Inflammatory macrophage (primary cell): ENCODE data around the gene ADAM23.

Experiments used
- DNase-seq, 2 donors: peaks; one replicate each; pipeline ENCODE4 v3.0.0-alpha.2; 2020 to 2022

Gene ADAM23

DNA sequence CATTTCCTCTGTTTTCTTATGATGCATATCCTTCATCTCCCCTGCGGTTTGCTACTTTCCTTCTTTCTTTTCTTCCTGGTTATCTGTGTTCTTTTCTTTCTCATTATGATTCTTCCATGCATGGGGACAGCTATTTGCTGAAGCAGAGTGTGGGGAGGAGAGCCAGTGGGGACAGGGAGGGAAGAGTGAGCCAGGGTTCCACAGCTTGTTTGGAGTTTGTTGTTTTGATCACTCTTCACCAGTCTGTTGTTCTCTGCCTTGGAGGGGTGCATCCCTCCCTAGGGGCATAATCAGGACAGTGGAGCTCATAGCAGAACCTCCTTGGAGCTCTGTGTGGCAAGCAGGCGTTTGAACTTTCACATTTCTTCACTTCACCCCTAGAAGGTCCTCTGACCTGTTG, 68.0 kb downstream of the ADAM23 start:
- DNase-seq, result no peak

DNA sequence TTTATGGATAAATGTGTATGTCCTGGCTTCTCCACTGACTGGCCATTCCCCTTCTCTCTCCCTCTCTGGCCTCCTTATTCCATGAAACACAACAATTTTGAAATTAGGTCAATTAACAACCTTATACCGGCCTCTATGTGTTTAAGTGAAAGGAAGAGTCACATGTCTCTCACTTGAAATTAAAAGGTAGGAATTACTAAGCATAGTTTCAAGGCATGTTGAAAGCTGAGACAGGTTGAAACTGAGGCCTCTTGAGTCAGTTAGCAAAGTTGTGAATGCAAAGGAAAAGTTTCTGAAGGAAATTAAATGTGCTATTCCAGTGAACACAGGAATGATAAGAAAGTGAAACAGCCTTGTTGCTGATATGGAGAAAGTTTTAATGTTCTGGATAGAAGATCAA, 69.7 kb downstream of the ADAM23 start:
- no peak for DNase-seq

DNA sequence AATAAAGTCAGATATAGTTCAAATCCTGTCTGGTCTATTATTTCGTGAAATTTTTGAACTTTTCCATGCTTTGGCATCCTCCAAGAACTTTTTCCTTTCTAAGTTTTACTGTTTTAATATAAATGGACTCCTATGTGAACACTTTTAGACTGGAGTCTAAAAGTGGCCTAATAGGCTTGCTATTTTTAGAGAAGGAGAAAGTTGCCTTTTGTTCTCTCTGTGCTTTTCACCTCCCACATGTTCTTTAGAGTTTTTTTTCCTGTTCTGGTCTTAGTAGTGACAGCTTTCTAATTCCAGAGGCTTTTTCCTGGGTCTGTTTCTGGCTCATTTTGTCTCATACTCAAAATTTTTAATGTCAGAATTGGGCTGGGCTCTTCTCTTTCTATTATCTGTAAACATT, 72.2 kb downstream of the ADAM23 start:
- no peak for DNase-seq

DNA sequence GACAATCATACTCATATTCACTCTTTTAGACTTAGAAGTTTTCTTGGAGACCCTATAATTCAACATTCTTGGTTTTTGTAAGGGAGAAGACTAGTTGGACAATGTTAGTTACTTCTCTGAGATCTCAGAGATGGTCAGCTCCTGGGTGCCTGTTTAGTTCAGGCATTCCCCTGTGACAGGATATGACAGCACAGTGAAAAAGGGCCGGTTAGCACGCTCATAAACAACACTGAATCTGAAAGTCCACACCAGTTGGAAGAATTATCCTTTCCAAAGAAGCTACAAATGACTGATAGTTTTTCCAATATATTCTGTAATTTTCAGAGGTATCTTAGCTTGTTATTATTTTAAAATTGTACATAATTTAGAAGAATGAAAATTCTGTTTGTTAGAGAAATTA, 75.7 kb downstream of the ADAM23 start:
- no peak for DNase-seq

DNA sequence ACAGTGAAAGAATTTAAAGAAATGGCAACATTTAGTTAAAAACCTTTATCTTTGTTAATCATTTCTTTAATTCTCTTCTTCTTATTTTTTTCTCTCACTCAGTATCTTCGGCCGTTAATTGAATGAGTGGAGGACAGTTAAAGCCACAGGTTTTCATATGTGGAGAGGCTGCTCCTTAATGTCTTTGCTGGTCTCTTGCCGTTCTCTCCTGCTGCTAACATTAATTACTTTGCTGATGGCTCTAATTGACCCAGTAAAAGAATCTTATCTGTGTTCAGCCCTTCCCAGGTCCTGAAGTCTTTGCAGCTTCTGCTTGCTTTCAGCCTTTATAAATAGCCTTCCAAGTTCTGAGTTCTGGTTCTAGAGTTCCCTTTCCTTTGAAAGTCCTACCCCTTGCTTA, 77.1 kb downstream of the ADAM23 start:
- no peak for DNase-seq

DNA sequence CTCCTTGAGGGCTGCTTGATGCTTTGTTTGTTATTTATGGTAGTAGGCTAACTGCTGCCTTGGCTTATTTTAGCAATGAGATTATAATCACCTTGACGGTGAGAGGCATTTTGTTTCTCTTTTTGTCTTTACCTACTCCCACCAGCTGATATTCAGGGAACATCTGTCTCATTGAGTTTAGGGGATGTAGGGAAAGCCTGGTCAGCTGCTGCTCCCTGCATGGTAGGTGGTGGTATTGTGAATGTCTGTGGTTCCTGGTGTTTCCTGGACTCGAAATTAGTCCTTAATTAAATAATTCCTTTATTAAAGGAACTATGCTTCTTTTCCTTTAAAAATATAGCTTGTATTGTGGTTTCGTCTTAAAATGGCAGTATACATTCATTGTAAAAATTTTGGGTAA, 77.8 kb downstream of the ADAM23 start:
- DNase-seq, result no peak

DNA sequence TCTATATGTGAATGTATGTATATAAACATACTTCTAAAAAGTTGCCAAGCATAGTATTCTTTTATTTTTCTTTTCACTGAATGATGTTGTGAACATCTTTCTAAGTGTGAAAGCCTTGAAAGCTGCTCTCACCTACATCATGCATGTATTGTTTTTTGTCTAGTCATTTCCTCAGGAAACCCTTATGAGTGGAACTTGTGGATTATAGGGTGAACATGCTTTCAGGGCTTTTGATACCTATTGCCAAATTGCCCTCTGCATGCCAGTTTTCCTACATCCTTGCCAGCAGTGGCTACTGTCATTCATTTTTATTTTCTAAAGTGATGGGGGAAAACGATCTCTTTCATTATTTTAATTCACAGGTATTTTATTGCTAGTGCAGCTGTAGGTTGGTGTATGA, 78.3 kb downstream of the ADAM23 start:
- no peak for DNase-seq

DNA sequence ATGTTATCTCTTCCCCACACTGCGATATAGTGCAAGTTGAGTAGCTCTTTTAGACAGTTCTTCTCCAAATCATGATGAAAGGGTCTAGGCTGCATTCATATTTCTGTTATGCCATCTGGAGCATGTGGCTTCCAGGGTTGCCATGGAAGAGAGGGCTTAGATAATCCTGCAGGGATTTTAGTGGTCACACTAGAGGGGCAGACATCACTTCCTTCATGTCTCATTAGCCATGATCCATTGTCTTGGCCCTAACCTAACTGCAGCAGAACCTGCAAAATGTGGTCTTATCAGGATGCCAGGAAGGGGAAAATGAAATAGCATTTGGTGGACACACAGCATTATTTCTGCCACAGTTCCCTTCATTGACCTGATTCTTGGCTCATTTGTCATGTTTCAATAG, 83.1 kb downstream of the ADAM23 start:
- no peak for DNase-seq

DNA sequence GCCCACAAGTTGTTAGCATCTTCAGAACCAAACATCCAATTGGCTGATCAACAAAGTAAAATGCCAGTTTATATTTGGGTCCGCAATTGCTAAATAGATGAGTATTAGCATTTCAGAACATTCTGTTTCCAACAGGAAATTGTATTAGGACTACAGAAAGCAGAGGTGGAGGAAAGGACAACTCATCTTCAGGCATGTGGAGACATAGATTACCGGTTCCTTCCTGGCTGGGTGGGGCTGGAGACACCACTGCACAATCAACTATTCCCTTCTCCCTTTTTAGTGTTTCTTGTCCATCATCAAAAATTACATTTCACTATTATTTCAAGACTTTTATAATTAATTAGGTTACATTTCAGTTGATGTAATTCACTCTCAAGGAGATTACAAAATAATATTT, 83.8 kb downstream of the ADAM23 start:
- no peak for DNase-seq

DNA sequence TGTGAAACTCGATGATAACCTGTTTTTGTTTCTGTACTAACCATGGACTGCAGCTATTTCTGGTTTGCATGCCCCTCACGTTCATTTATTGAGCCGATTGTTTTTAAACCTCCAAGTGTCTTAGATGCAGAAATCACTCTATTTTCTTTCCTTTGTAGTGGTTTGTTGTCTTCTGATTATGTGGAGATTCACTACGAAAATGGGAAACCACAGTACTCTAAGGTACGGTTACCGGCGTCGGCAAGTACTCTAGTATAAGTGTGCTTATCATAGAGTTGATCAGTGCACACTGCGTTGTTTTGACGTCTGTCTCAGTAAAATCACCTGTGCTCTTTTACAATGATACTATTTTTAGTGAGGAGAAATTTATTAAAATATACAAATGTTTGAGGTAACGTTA, 87.4 kb downstream of the ADAM23 start:
- DNase-seq, result no peak

DNA sequence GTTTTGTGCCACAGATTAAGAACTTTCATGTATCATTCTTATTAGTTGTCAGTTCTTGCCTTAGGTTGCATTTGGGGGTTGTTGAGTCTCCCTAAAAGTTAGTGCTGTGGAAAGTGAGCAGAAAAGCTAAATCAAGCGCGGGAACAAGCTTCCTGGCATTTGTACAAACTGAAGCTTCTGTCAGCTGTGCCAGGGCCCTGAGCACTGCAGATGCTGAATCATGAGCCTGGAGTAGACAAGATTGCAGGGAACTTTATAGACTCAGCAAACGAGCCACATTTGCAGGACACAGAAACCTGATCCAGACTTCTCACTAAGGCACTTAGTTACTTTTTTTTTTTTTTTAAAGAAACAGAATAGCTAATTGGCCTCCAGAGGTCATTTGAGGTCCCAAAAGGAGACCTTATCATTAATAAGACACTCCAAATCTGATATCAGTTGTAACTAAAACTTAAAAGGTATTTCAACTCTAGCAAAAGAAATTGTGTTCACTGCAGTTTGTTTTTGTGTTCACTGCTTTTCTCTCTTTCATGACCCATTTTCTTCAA, 88.7 kb downstream of the ADAM23 start:
- DNase-seq, result no peak

DNA sequence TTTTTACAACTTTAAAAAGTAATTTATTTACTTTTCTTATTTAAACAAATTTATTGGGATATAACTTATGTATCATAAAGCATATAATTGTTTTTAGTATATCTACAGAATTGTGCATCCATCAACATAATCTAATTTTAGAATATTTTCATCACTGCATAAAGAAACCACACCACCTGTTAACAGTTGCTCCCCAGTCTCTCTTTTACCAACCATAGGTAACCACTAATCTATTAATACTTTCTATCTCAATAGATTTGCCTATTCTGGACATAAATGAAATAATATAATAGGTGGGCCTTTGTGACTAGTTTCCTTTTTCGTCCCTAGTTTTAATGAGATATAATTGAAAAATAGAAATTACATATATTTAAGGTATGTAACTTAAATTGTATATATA, 90.6 kb downstream of the ADAM23 start:
- no peak for DNase-seq

DNA sequence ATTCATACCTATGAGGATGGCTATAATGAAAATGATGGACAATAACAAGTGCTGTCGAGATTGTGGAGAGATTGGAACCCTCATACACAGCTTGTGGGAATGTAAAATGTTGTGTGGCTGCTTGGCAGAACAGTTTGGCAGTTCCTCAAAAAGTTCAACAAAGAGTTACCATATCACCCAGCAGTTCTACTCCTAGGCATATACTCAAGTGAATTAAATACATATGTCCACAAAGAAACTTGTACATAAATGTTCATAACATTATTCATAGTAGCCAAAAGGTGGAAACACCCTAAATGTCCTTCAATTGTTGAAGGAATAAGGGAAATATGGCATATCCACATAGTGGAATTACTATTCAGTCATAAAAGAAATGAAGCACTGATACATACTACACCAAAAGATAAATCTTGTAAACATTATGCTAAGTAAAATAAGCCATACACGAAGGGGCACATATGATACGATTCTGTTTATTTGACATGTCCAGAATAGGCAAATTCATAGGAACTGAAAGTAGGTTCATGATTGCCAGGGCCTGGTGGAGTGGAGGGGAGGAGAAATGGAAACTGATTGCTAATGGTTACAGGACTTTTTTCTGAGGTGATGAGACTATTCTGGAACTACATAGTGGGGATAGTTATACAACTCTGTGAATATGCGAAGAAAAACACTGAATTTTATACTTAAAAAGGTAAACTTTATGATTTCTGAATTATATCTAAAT, 92.1 kb downstream of the ADAM23 start:
- DNase-seq, result no peak

DNA sequence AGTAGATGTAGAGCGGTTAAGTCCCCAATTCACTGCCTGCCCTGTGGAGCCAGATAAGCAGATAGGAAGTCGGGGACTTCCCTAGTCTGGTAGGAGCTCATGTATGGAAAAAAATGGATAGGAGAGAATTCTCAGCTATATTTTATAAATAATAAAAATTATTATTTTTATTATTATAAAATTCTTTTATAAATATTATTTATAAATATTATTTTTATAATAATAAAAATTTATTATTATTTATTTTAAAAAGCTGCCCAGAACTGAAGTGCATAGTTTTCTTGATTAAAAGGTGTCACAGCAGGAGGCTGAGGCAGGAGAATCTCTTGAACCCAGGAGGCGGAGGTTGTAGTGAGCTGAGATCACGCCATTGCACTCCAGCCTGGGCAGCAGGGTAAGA, 97.4 kb downstream of the ADAM23 start:
- DNase-seq, result no peak

DNA sequence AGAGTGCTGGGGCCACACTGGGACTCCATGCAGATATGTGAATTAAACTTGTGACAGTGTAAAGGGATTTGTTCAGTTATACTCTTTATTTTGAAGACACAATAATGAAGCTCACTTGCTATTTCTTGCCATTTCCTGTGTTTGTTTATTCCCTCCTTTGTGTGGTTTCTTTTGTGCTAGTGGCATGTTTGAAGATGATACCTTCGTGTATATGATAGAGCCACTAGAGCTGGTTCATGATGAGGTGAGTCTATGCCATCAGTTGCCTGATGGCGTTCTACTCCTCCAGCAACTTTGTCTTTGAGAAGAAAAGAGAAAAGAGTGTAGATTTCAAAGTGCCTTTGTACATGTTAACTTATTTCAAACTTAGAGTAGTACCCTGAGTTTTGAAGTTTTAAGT, 99.7 kb downstream of the ADAM23 start:
- DNase-seq, result no peak

DNA sequence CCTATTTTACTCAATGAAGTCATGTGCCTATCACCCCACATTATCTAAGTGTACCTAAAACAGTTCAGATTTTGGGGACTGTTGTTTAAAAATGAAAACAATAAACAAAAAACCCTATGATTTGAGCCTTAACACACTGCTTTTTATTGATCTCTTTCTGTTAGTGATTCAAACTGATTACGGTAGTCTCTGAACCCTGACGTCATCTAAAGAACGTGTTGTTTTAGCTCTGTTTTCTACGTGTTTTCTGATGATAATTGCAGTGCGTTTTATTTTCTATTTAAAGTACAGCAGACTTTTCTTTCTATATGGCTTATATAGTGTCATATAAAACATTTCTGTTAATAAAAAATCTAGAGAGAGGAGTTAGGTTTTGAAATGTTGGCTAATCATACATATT, 105.1 kb downstream of the ADAM23 start:
- DNase-seq, result no peak

DNA sequence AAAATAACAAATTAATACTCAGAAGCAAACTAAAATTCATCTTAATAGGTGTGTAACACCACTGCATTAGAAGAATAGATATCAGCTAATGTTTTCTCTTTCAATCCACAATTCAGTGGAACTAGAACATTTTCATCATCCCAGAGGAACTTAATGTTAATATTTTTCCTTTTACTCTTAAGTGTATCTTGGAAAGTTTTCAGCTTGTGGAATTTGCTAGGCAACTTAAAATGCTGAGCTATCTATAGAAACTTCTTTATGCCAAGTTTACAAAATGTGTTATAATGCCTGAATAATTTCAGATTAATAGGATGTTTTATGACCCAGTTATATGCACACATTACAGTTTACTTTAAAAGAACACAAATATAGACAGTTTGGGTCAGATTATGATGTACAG, 112.4 kb downstream of the ADAM23 start:
- DNase-seq, result no peak

DNA sequence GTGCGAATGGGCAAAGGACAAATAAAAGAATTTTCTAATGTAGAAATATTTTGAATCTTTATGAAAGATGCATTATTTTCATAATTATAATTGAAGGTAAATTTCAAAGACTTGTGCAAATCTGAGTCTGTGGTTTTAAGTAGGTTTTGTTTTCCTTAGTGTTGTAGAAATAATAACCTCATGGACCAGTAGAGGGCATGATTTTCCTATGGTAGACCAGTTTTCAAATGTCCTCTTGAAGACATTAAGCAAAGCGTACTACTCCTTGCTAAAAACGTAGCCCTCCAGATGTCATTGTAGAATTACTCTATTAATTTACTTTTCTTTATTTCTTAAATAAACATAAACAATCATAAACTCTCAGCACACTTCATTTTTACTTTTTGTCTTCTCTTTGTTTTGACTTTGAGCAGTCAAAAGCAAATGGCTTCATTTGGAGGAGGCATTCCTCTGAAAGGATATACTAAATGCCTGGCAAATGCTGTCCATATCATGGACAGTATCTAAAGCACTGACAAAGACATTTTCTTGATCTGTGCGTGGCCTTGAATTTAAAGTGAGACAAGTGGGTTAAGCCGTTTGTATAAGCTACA, 113.1 kb downstream of the ADAM23 start:
- peak; percentile 11 to 17 for DNase-seq

DNA sequence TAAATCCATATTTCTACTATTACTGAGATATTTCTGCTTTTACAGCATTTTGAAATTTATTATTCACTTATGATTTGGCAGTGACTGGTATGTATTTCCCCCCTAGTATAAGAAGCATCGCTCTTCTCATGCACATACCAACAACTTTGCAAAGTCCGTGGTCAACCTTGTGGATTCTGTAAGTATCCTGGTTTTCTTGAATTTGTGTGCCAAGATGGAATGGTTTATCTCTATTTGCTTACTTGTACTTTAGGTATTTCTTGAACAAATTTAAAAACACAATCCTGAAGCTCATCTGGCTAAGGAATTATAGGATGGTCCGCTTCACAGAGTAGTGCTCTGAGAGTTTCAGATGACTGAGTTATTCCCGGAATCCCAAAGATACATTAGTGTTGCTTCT, 114.0 kb downstream of the ADAM23 start:
- no peak for DNase-seq

DNA sequence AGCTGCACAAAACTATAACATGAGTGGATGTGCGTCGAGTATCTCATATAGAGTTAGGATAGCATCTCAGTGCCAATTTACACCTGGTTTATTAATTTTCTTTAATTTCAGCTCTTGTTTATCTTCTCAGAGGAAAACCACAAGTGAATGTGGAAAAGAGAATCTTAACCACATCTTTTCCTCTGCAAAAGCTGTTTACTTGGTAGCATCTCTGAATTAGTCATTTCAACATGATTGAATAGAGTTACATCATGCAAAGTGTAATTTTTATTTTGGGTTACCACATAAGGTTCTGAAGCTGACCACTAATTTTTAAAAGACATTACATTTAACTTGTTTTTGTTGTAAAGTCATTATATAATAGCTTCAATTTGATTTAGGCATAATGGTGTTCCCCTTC, 115.2 kb downstream of the ADAM23 start:
- DNase-seq, result no peak

DNA sequence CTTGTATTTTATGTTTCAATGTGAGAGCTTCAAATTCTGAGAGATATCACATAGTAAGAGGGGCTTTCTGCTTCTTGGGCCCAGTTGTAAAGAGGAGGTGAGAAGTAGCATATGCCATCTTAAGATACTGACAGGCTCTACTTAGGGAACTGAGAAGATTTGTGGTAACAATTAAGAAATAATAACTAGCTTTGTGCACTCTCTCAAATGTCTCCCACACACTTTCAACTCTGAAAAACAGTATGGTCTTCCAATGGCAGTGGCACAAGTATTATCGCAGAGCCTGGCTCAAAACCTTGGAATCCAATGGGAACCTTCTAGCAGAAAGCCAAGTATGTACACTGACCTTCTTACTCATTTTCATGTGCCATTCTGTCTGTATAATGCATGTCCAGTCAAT, 118.6 kb downstream of the ADAM23 start:
- DNase-seq, result no peak

DNA sequence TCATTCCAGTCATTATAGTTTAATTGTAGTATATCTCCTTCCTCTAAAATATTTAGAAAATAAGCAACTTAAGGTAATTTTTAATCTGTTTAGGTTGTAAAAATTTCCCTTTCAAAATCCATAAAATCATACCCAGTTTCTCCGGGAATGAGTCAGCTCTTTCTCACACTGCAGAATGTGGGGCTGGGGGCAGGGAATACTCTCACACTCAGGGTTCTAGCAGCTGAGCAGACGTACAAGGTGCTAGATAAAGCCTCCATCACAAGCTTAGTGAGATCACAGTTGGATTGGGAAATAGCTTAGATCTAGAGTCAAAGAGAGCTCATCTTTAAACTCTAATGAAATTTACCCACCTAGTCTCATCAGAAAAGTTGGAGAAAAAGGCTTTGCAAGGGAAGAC, 119.0 kb downstream of the ADAM23 start:
- DNase-seq, result no peak

DNA sequence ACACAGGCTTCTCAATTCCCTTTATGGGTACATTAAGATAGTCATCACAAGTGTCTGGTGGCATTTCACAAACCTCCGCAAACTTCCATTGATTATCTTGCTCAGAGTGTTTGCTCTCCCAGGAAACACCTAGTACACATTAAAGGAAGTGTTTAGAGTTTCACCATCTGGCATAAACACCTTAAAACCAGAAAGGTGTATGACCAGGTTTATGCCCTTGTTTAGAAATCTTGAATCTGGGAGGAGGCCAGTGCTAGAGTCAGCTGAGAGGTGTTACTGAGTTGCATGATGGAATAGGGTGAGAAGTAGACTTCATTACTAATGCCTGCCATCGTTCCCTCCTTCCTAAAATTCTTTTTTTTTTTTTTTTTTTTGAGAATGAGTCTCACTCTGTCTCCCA, 120.0 kb downstream of the ADAM23 start:
- DNase-seq, result no peak

DNA sequence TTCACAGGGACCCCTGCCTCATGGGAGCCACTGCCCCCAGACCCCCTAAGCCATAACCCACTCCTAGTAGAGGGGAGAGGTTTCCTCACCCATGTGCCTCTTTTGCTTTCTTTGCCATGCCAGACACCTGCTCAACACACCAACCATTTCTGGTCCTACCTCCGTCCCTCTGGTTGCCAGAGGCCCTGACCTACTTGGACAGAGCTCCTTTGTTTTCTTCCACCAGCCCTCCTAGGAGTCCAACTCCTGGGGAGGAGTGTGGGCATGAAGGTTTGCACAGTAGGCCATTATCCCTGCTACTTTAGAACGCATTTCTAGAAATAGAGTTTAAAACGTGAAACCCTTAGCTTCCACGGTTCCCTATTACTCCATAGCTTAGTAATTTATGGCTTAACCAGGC, 122.3 kb downstream of the ADAM23 start:
- DNase-seq, result no peak

DNA sequence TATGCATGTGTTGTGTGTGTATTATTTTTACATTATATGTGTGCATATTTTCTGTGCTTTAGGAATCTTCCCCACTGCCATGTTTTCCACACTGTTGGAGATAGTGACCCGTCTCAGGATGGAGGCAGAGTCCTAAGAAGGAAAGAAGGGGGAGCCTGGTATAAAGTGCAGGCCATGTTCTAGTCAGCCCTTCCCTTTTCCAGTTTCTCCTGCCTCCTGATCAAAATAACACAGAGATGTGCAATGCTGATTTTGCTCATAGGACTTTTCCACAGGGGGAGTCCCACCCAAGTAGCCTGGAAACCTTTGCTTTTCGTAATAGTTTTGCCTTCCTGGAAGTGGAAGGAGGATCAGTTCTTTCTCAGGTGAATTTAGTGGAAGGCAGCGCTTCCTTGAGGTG, 126.1 kb downstream of the ADAM23 start:
- DNase-seq, result no peak
